HG03521 (cell line): ENCODE measurements around the gene TXNDC15.
"Not testable (repeated sequence)": the region's sequence is repeated elsewhere in the genome, so short reads cannot be mapped to it uniquely, and the experiment has no call there.

Source experiments
- ATAC-seq: cut with Tn5 transposase; IDR thresholded peaks from one replicate; pipeline ENCODE4 v1.9.1; 2021; ENCODE audit warnings: mild to moderate bottlenecking, moderate library complexity; ENCODE audit not compliant: unreplicated experiment

Gene TXNDC15

GRCh38 chr5:134874831-134875655 is 872 bp downstream of the TXNDC15 start:
- ATAC-seq: peak; percentile 14

GRCh38 chr5:134877159-134877558 is 3.0 kb downstream of the TXNDC15 start:
- no peak for ATAC-seq

- no peak for ATAC-seq
These were observed 4.2 kb downstream of the TXNDC15 start for GRCh38 chr5:134878403-134878802.

- ATAC-seq: no peak
These were observed 5.3 kb downstream of the TXNDC15 start for GRCh38 chr5:134879456-134879855.

- ATAC-seq: not testable (repeated sequence)
These were observed 6.8 kb downstream of the TXNDC15 start for GRCh38 chr5:134880937-134881336.

GRCh38 chr5:134881711-134882110 is 7.5 kb downstream of the TXNDC15 start:
- not testable (repeated sequence) for ATAC-seq

- no peak for ATAC-seq
These were observed 13.5 kb downstream of the TXNDC15 start for GRCh38 chr5:134887593-134888159.

- ATAC-seq: no peak
These were observed 15.2 kb downstream of the TXNDC15 start for GRCh38 chr5:134889335-134889734.

GRCh38 chr5:134891473-134891872 is 17.3 kb downstream of the TXNDC15 start:
- ATAC-seq: no peak

- ATAC-seq: no peak
These were observed 18.1 kb downstream of the TXNDC15 start for GRCh38 chr5:134892282-134892681.

- ATAC-seq: no peak
These were observed 18.8 kb downstream of the TXNDC15 start for GRCh38 chr5:134892926-134893325.

GRCh38 chr5:134893748-134894505 is 19.8 kb downstream of the TXNDC15 start:
- ATAC-seq: no peak

- ATAC-seq: peak; percentile 20
These were observed 28.1 kb downstream of the TXNDC15 start for GRCh38 chr5:134902071-134902801.

- ATAC-seq: peak; percentile 73
These were observed 30.6 kb downstream of the TXNDC15 start, which contains the start of gene PCBD2 for GRCh38 chr5:134904610-134905245. Gene PCBD2, plus strand, starts transcription at chr5:134905131. Its CDS starts 9 bp downstream, at chr5:134905140.

- peak; percentile 24 for ATAC-seq
These were observed 31.2 kb downstream of the TXNDC15 start for GRCh38 chr5:134905246-134905996.

- no peak for ATAC-seq
These were observed 32.6 kb downstream of the TXNDC15 start for GRCh38 chr5:134906811-134907210.

- ATAC-seq: not testable (repeated sequence)
These were observed 36.6 kb downstream of the TXNDC15 start for GRCh38 chr5:134910752-134911151.

GRCh38 chr5:134911285-134912206 is 37.4 kb downstream of the TXNDC15 start:
- no peak for ATAC-seq

- ATAC-seq: no peak
These were observed 39.1 kb downstream of the TXNDC15 start for GRCh38 chr5:134913254-134913653.
